MM.1S (cell line): ENCODE results near the gene CELF4.

Experiments used
- DNase-seq: peaks from one replicate; pipeline ENCODE4 v3.0.0-alpha.2; 2015
- H2AFZ ChIP-seq: fragments of 300-600 bp; sonication (generic); 2 replicates; pipeline ENCODE4 v1.6.0; 2016; ENCODE audit warnings: antibody characterized with exemption, low read length
- H3F3A ChIP-seq: fragments of 300-600 bp; sonication (generic); 2 replicates; pipeline ENCODE4 v1.6.1; 2016; ENCODE audit warnings: mild to moderate bottlenecking, antibody characterized with exemption, low read length, moderate library complexity, mixed read lengths; ENCODE audit not compliant: insufficient read depth
- H3K27ac ChIP-seq: fragments of 300-600 bp; sonication (generic); 2 replicates; pipeline ENCODE4 v1.5.1; 2016; ENCODE audit warnings: mild to moderate bottlenecking, low read length
- H3K27me3 ChIP-seq: fragments of 300-600 bp; sonication (generic); replicated peaks from 2 replicates; pipeline ENCODE4 v1.6.0; 2016; ENCODE audit warnings: low read length; ENCODE audit not compliant: insufficient read depth
- H3K36me3 ChIP-seq: fragments of 300-600 bp; sonication (generic); replicated peaks from 2 replicates; pipeline ENCODE4 v1.6.1; 2016; ENCODE audit warnings: mild to moderate bottlenecking, low read length, mixed read lengths; ENCODE audit not compliant: insufficient read depth
- H3K4me1 ChIP-seq: fragments of 300-600 bp; sonication (generic); 2 replicates; pipeline ENCODE4 v1.6.1; 2016; ENCODE audit warnings: low read length, mixed read lengths
- H3K4me2 ChIP-seq: fragments of 300-600 bp; sonication (generic); 2 replicates; pipeline ENCODE4 v1.6.0; 2016; ENCODE audit warnings: low read depth, low read length
- H3K4me3 ChIP-seq: fragments of 300-600 bp; sonication (generic); 2 replicates; pipeline ENCODE4 v1.5.1; 2016; ENCODE audit warnings: low read length, mixed read lengths
- H3K79me2 ChIP-seq: fragments of 300-600 bp; sonication (generic); 2 replicates; pipeline ENCODE4 v1.6.1; 2016; ENCODE audit warnings: mixed run types, low read length, mixed read lengths
- H3K9ac ChIP-seq: fragments of 300-600 bp; sonication (generic); 2 replicates; pipeline ENCODE4 v1.6.1; 2016; ENCODE audit warnings: low read length, mixed read lengths
- H3K9me2 ChIP-seq: fragments of 300-600 bp; sonication (generic); replicated peaks from 2 replicates; pipeline ENCODE4 v1.6.1; 2016; ENCODE audit warnings: mild to moderate bottlenecking, low read length, mixed read lengths; ENCODE audit not compliant: insufficient read depth
- H3K9me3 ChIP-seq: fragments of 300-600 bp; sonication (generic); replicated peaks from 2 replicates; pipeline ENCODE4 v1.6.1; 2016; ENCODE audit warnings: mild to moderate bottlenecking, low read length, mixed read lengths; ENCODE audit not compliant: insufficient read depth
- H4K20me1 ChIP-seq: fragments of 300-600 bp; sonication (generic); 2 replicates; pipeline ENCODE4 v1.6.1; 2016; ENCODE audit warnings: mild to moderate bottlenecking, low read length, moderate library complexity, mixed read lengths; ENCODE audit not compliant: insufficient read depth
- EZH2 ChIP-seq: fragments of 300-600 bp; sonication (generic); optimal IDR thresholded peaks from 2 replicates; pipeline ENCODE3; 2017; ENCODE audit warnings: low read depth, mild to moderate bottlenecking, antibody characterized with exemption, low read length, mixed read lengths
- EZH2phosphoT487 ChIP-seq: fragments of 300-600 bp; sonication (generic); IDR thresholded peaks from 2 replicates; pipeline ENCODE4 v1.6.1; 2018; ENCODE audit warnings: antibody characterized with exemption, low read length
- TF ChIP-seq, protein P1 (sequence below): fragments of 300-600 bp; sonication (generic); IDR thresholded peaks from 2 replicates; pipeline ENCODE4 v1.5.1; 2016; ENCODE audit warnings: antibody characterized with exemption, low read length, mixed read lengths

Gene CELF4

DNA sequence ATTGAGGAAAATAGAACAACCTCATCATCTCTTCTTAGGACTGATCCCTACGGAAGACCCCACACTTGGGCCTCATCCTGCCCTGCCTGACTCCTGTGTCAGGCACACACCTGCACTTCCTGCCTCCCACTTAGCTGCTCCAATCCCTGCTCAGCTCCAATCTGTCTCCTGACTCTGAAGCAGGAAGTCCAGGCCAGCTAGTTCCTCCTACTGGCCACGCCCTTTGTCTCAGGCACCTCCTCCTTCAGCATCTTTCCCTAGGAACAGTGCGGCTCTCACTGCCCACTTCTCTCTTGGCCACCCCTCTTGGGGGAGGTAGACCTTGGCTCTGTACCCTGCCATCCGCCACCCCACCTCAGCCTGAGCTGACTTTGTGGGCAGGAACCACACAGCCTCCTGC is 135.8 kb downstream of the CELF4 start:
- Histone ChIP-seq H2AFZ (no peak overlapping the region), H3K9me2 (no peaks in the 10 kb centered on the region), H3K9ac (no peak overlapping the region), H3K9me3 (no peaks in the 10 kb centered on the region), H3K4me3 (no peak overlapping the region), H4K20me1 (no peaks in the 10 kb centered on the region), H3K27ac (no peak overlapping the region), H3K27me3 (no peaks in the 10 kb centered on the region), H3K4me2 (no peak overlapping the region), H3K4me1 (peaks cover 30% of the 10 kb centered on the region), H3K36me3 (no peaks in the 10 kb centered on the region), H3K79me2 (no peaks in the 10 kb centered on the region), H3F3A (peaks cover 27% of the 10 kb centered on the region)
- TF ChIP-seq EZH2 = no peak
- TF ChIP-seq, protein P1, sequence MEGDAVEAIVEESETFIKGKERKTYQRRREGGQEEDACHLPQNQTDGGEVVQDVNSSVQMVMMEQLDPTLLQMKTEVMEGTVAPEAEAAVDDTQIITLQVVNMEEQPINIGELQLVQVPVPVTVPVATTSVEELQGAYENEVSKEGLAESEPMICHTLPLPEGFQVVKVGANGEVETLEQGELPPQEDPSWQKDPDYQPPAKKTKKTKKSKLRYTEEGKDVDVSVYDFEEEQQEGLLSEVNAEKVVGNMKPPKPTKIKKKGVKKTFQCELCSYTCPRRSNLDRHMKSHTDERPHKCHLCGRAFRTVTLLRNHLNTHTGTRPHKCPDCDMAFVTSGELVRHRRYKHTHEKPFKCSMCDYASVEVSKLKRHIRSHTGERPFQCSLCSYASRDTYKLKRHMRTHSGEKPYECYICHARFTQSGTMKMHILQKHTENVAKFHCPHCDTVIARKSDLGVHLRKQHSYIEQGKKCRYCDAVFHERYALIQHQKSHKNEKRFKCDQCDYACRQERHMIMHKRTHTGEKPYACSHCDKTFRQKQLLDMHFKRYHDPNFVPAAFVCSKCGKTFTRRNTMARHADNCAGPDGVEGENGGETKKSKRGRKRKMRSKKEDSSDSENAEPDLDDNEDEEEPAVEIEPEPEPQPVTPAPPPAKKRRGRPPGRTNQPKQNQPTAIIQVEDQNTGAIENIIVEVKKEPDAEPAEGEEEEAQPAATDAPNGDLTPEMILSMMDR = no peak
- TF ChIP-seq EZH2phosphoT487 = no peak
- no peak for DNase-seq

DNA sequence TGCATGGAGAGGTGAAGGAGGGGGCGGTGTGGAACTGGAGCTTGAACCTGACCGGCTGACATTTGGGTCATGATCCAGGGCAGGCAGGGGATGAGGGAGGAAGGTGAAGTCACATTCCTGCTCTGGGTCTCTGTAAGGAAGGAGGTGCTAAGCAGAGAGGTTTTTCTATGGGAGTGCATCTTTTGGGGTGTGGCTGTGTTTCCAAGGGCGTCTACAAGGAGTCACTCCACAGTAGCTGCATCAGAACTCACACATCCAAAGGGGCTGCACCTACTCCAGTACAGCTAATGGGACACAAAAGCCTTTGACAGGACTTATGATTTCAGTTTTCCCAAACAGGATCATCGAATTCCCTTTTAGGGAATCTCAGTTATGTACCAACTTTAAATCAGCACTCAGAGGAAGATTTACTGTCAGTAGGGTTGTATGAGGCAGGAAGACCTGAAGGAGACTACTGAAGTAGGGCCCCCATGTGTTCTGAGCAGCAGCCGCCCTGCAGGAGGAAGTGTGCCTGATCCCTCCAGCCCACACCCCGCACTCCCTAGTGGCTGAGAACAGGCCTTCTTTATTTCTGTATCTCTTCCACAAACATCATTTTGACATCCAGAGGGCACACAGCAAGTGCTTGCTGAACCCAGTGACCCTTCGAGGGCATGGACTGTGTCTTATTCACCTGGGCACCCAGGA is 137.2 kb downstream of the CELF4 start:
- no peak overlapping the region for H2AFZ ChIP-seq
- no peaks in the 10 kb centered on the region for H3K36me3 ChIP-seq
- peaks cover 19% of the 10 kb centered on the region for H3K4me1 ChIP-seq
- no peak overlapping the region for H3K27ac ChIP-seq
- no peaks in the 10 kb centered on the region for H3K27me3 ChIP-seq
- peaks cover 14% of the 10 kb centered on the region for H3F3A ChIP-seq
- no peak for DNase-seq
- no peaks in the 10 kb centered on the region for H4K20me1 ChIP-seq
- H3K9ac ChIP-seq = no peak overlapping the region
- H3K79me2 ChIP-seq = no peaks in the 10 kb centered on the region
- H3K4me3 ChIP-seq = no peak overlapping the region
- H3K9me2 ChIP-seq = no peaks in the 10 kb centered on the region
- TF ChIP-seq EZH2phosphoT487 = no peak
- TF ChIP-seq, protein P1 = no peak
- no peak for TF ChIP-seq EZH2
- H3K9me3 ChIP-seq = no peaks in the 10 kb centered on the region
- H3K4me2 ChIP-seq = no peak overlapping the region

DNA sequence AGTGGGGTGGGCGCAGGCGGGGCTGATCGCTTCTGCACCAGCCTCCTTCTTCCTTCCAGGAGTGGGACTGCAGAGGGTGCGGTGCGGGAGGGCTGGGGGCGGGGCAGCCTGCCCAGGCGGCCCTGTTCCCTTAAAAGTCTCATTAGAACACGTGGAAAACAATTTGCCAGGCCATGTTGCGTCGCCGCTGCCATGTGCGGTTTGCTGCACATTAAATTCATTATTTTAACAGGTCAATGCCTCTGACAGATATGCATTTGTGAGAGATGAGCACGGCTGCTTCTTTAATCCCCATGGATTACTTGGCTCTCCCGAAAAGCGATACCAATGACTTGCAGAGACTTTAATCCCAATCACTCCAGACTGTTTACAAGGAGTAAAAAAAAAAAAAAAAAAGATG is 139.0 kb downstream of the CELF4 start:
- Histone ChIP-seq H3K4me2 (no peak overlapping the region), H4K20me1 (no peaks in the 10 kb centered on the region), H3K79me2 (no peaks in the 10 kb centered on the region), H3F3A (no peaks in the 10 kb centered on the region), H2AFZ (no peak overlapping the region), H3K9ac (no peak overlapping the region), H3K27me3 (no peaks in the 10 kb centered on the region), H3K9me3 (no peaks in the 10 kb centered on the region), H3K4me1 (peaks cover 13% of the 10 kb centered on the region), H3K36me3 (no peaks in the 10 kb centered on the region), H3K4me3 (no peak overlapping the region), H3K27ac (no peak overlapping the region), H3K9me2 (no peaks in the 10 kb centered on the region)
- DNase-seq = no peak
- TF ChIP-seq EZH2phosphoT487 (no peak), EZH2 (no peak)
- TF ChIP-seq, protein P1 = no peak
